Measurements from ENCODE around the gene MAML2. TPM values are rescaled to one million over a fixed set of nuclear protein-coding genes. Genes with fewer than 3 reads are reported as not detected.
A peak's percentile ranks its signal among the peaks of the same experiment; 100 is the strongest.

The MAML2 gene
- polyA plus RNA-seq, 1 of the 3 experiments (the other 2 are of a cell fraction) = 20.1 TPM

DNA sequence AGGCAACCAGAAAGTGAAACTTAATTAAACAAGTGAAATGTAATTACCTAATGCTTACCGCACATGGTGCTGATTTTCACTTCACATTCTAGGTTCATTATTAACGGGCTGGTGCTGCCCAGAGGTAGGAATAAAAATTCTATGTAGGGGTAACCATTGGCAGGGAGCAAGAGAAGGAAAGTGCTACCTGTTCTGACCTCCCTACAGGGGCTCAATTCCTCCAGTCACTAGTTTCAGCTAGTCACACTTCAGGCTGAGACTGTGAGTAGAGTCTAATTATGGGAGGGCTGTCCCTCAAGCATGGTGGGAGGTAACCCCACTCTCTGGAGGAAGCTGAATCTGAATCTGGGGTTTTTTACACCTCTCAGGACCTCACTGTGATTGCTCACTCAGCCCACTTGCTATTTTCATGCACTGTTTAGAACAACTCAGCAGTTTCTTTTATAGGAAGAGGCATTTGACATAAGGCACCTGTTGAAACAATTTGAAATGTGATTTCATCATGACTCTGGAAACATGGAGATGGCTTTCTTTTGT, 75.4 kb downstream of the MAML2 start:
- ChIA-PET CTCF (interaction anchor here (0.6 to 2.3 kb wide), 2 partner anchors 17 to 76 kb away, joined by 3 to 7 read pairs; partner anchors contain the start of gene MAML2), POLR2A (interaction anchor here (1.5 kb wide), 1 partner anchor 24 kb away, joined by 3 read pairs; no protein-coding TSS in a partner anchor)
- peaks cover 34% of the 10 kb centered on the region for H3F3A ChIP-seq (replicated peaks; ENCODE audit: insufficient read depth)
- no peaks in the 10 kb centered on the region for H3K9me3 ChIP-seq
- H3K4me1 ChIP-seq (ENCODE audit: control insufficient read depth in 1 of 2, insufficient read depth in 2 of 2, low read depth in 1 of 2, low read length in 1 of 2) = peaks cover 6 to 33% of the 10 kb centered on the region in 2 experiments; a peak in 3 of 4 replicates
- H3K27me3 ChIP-seq (ENCODE audit: insufficient read depth) = no peaks in the 10 kb centered on the region
- no peak for DNase-seq
- H3K79me2 ChIP-seq (ENCODE audit: insufficient read depth) = peaks cover 97% of the 10 kb centered on the region
- WGBS (ENCODE audit: low lambda C conversion rate) = 77% methylated on average over 2 of the region's 2 CpGs
- no peak overlapping the region for H3K9ac ChIP-seq
- TF ChIP-seq JUND (IDR thresholded peaks at IDR 0.05) (no peak), TEAD4 (IDR thresholded peaks at IDR 0.05; ENCODE audit: borderline replicate concordance, insufficient read depth) (no peak)
- TF ChIP-seq, protein P1, sequence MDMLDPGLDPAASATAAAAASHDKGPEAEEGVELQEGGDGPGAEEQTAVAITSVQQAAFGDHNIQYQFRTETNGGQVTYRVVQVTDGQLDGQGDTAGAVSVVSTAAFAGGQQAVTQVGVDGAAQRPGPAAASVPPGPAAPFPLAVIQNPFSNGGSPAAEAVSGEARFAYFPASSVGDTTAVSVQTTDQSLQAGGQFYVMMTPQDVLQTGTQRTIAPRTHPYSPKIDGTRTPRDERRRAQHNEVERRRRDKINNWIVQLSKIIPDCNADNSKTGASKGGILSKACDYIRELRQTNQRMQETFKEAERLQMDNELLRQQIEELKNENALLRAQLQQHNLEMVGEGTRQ (IDR thresholded peaks at IDR 0.05; ENCODE audit: borderline replicate concordance, low read depth, low read length) = no peak
- TF ChIP-seq, protein P2, sequence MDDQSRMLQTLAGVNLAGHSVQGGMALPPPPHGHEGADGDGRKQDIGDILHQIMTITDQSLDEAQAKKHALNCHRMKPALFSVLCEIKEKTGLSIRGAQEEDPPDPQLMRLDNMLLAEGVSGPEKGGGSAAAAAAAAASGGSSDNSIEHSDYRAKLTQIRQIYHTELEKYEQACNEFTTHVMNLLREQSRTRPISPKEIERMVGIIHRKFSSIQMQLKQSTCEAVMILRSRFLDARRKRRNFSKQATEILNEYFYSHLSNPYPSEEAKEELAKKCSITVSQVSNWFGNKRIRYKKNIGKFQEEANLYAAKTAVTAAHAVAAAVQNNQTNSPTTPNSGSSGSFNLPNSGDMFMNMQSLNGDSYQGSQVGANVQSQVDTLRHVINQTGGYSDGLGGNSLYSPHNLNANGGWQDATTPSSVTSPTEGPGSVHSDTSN (IDR thresholded peaks at IDR 0.05) = 0 out of 2 replicates have a peak, but pooled peaks have one; percentile 22
- no peaks in the 10 kb centered on the region for H4K20me1 ChIP-seq (ENCODE audit: insufficient read depth)
- peak overlapping the region; percentile 50 to 54; a peak in 2 of 4 replicates for H3K27ac ChIP-seq (ENCODE audit: low read depth in 2 of 2, low read length in 1 of 2)
- H3K9me2 ChIP-seq = no peaks in the 10 kb centered on the region
- H3K4me3 ChIP-seq (ENCODE audit: low read depth in 2 of 2, low read length in 1 of 2) = no peak overlapping the region; a peak in 1 of 4 replicates
- H3K36me3 ChIP-seq (replicated peaks in 1 of 2; ENCODE audit: control insufficient read depth in 1 of 2, insufficient read depth in 2 of 2, low read length in 1 of 2) = peaks cover 0 to 13% of the 10 kb centered on the region in 2 experiments
- no peak overlapping the region for H2AFZ ChIP-seq (ENCODE audit: low read depth)
- H3K4me2 ChIP-seq = 0 out of 2 replicates have a peak overlapping the region, but pooled peaks have one; percentile 8

DNA sequence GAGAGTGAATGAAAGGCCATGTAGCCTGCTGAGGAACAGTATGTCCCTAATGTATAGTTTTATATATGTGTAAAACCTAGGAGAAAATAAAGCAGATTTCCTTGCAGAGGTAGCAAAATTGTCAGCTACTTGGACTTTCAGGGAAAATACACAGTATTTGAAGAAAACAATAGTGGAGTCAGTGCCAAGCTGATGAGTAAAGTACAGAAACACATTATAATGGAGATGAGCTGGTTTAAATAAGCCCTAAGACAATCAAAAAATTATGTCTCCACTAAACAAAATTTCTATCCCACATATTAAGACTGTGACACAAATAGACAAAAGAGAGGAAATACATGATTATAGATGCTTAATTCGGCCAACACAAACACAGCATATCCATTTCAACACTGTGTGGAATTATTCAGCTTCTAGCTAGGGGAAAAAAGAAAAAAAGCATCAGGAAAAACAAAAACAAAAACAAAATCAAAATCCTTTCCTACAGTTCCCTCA, 75.9 kb downstream of the MAML2 start:
- WGBS (ENCODE audit: low lambda C conversion rate) = 66% methylated on average over 1 of the region's 1 CpG
- Histone ChIP-seq H3K9me2 (no peaks in the 10 kb centered on the region), H3K9ac (no peak overlapping the region), H3K27me3 (ENCODE audit: insufficient read depth) (no peaks in the 10 kb centered on the region), H4K20me1 (ENCODE audit: insufficient read depth) (no peaks in the 10 kb centered on the region), H3K9me3 (no peaks in the 10 kb centered on the region), H3K27ac (ENCODE audit: low read depth in 2 of 2, low read length in 1 of 2) (peak overlapping the region; percentile 24 to 50; a peak in 2 of 4 replicates), H3K36me3 (replicated peaks in 1 of 2; ENCODE audit: control insufficient read depth in 1 of 2, insufficient read depth in 2 of 2, low read length in 1 of 2) (peaks cover 0 to 8% of the 10 kb centered on the region in 2 experiments), H3F3A (replicated peaks; ENCODE audit: insufficient read depth) (peaks cover 32% of the 10 kb centered on the region), H3K4me2 (peak overlapping the region; percentile 8; the same call in 1 of the 2 replicates), H2AFZ (ENCODE audit: low read depth) (no peak overlapping the region), H3K79me2 (ENCODE audit: insufficient read depth) (peaks cover 96% of the 10 kb centered on the region), H3K4me1 (ENCODE audit: control insufficient read depth in 1 of 2, insufficient read depth in 2 of 2, low read depth in 1 of 2, low read length in 1 of 2) (peaks cover 6 to 33% of the 10 kb centered on the region in 2 experiments; a peak in 3 of 4 replicates), H3K4me3 (ENCODE audit: low read depth in 2 of 2, low read length in 1 of 2) (no peak overlapping the region; a peak in 1 of 4 replicates)
- DNase-seq = no peak
- CTCF ChIA-PET = interaction anchor here (0.6 to 2.3 kb wide), 2 partner anchors 17 to 76 kb away, joined by 3 to 7 read pairs; partner anchors contain the start of gene MAML2
- POLR2A ChIA-PET = interaction anchor here (1.5 kb wide), 1 partner anchor 24 kb away, joined by 3 read pairs; no protein-coding TSS in a partner anchor
- TF ChIP-seq TCF12 (IDR thresholded peaks at IDR 0.05) (peak; percentile 21; the same call in 1 of the 2 replicates), MXI1 (IDR thresholded peaks at IDR 0.05; ENCODE audit: low read depth, low read length) (no peak)

DNA sequence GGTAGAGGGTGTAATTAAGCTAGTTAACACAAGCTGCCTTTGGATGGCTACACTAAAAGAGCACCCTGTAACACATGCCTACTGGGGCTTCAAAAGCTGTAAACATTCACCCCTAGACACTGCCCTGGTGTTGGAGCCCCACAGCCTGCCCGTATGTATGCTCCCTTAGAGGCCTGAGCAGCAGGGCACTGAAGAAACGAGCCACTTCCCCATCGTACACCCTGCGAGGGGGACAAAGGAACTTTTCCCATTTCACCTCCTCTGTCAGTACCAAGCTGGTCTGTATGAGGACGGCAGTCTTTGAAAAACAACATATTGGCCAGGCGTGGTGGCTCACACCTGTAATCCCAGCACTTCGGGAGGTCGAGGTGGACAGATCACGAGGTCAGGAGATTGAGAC, 77.0 kb downstream of the MAML2 start:
- Histone ChIP-seq H3K4me3 (ENCODE audit: low read depth in 2 of 2, low read length in 1 of 2) (no peak overlapping the region), H3K9me3 (no peaks in the 10 kb centered on the region), H2AFZ (ENCODE audit: low read depth) (no peak overlapping the region), H3K36me3 (replicated peaks in 1 of 2; ENCODE audit: control insufficient read depth in 1 of 2, insufficient read depth in 2 of 2, low read length in 1 of 2) (peaks cover 0 to 5% of the 10 kb centered on the region in 2 experiments), H3K27ac (ENCODE audit: low read depth in 2 of 2, low read length in 1 of 2) (no peak overlapping the region), H3K4me2 (no peak overlapping the region), H3F3A (replicated peaks; ENCODE audit: insufficient read depth) (peaks cover 32% of the 10 kb centered on the region), H3K9ac (no peak overlapping the region), H3K79me2 (ENCODE audit: insufficient read depth) (peaks cover 96% of the 10 kb centered on the region), H3K9me2 (no peaks in the 10 kb centered on the region), H4K20me1 (ENCODE audit: insufficient read depth) (no peaks in the 10 kb centered on the region), H3K27me3 (ENCODE audit: insufficient read depth) (no peaks in the 10 kb centered on the region), H3K4me1 (ENCODE audit: control insufficient read depth in 1 of 2, insufficient read depth in 2 of 2, low read depth in 1 of 2, low read length in 1 of 2) (peaks cover 6 to 33% of the 10 kb centered on the region in 2 experiments; a peak in 3 of 4 replicates)
- ChIA-PET POLR2A (interaction anchor here (1.5 kb wide), 1 partner anchor 23 kb away, joined by 3 read pairs; no protein-coding TSS in a partner anchor), CTCF (interaction anchor here (2.3 kb wide), 1 partner anchor 77 kb away, joined by 7 read pairs; the partner anchor contains the start of gene MAML2)
- 95% methylated on average over 8 of the region's 9 CpGs for whole genome bisulfite sequencing (ENCODE audit: low lambda C conversion rate)
- no peak for DNase-seq
- no peak for TF ChIP-seq POLR2AphosphoS5 (IDR thresholded peaks at IDR 0.05; ENCODE audit: low read depth, low read length)
- TF ChIP-seq TEAD4 (IDR thresholded peaks at IDR 0.05; ENCODE audit: borderline replicate concordance, insufficient read depth) = no peak
- no peak for TF ChIP-seq MEF2A (IDR thresholded peaks at IDR 0.05; ENCODE audit: borderline replicate concordance, low read depth)
- TF ChIP-seq MXI1 (IDR thresholded peaks at IDR 0.05; ENCODE audit: low read depth, low read length) = no peak
- TF ChIP-seq GABPA (IDR thresholded peaks at IDR 0.05; ENCODE audit: low read depth) = no peak
- TF ChIP-seq, protein P3, sequence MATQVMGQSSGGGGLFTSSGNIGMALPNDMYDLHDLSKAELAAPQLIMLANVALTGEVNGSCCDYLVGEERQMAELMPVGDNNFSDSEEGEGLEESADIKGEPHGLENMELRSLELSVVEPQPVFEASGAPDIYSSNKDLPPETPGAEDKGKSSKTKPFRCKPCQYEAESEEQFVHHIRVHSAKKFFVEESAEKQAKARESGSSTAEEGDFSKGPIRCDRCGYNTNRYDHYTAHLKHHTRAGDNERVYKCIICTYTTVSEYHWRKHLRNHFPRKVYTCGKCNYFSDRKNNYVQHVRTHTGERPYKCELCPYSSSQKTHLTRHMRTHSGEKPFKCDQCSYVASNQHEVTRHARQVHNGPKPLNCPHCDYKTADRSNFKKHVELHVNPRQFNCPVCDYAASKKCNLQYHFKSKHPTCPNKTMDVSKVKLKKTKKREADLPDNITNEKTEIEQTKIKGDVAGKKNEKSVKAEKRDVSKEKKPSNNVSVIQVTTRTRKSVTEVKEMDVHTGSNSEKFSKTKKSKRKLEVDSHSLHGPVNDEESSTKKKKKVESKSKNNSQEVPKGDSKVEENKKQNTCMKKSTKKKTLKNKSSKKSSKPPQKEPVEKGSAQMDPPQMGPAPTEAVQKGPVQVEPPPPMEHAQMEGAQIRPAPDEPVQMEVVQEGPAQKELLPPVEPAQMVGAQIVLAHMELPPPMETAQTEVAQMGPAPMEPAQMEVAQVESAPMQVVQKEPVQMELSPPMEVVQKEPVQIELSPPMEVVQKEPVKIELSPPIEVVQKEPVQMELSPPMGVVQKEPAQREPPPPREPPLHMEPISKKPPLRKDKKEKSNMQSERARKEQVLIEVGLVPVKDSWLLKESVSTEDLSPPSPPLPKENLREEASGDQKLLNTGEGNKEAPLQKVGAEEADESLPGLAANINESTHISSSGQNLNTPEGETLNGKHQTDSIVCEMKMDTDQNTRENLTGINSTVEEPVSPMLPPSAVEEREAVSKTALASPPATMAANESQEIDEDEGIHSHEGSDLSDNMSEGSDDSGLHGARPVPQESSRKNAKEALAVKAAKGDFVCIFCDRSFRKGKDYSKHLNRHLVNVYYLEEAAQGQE (IDR thresholded peaks at IDR 0.05; ENCODE audit: low read depth, low read length) = no peak
- TF ChIP-seq FOXJ3 (CRISPR knock-in tag; IDR thresholded peaks at IDR 0.05) = no peak
- no peak for TF ChIP-seq RAD21 (IDR thresholded peaks at IDR 0.05; ENCODE audit: low read length)
- TF ChIP-seq, protein P2 (IDR thresholded peaks at IDR 0.05) = no peak

Measured in SK-N-SH (cell line).